Subcutaneous abdominal adipose tissue (tissue), 5 donors: ENCODE results near the gene PRRT4.

ENCODE experiments used
- H3K27ac ChIP-seq: one replicate; pipeline ENCODE4 v1.7.0; 2013; ENCODE audit warnings: low read depth, mild to moderate bottlenecking, inconsistent platforms, low read length, moderate library complexity
- H3K27me3 ChIP-seq, 5 donors: one replicate each; pipeline ENCODE4 v1.7.0; 2013; ENCODE audit warnings: low read length in 5 of 5, inconsistent platforms in 1 of 5; ENCODE audit not compliant: control insufficient read depth in 5 of 5, insufficient read depth in 4 of 5
- H3K36me3 ChIP-seq, 5 donors: one replicate each; pipeline ENCODE4 v1.7.0; 2013; ENCODE audit warnings: low read length in 5 of 5; ENCODE audit not compliant: control insufficient read depth in 5 of 5, insufficient read depth in 5 of 5
- H3K4me1 ChIP-seq, 5 donors: one replicate each; pipeline ENCODE4 v1.7.0; 2013; ENCODE audit warnings: low read length in 5 of 5, mild to moderate bottlenecking in 3 of 5, moderate library complexity in 1 of 5; ENCODE audit not compliant: control insufficient read depth in 5 of 5, insufficient read depth in 5 of 5
- H3K4me3 ChIP-seq, 5 donors: one replicate each; pipeline ENCODE4 v1.7.0; 2013; ENCODE audit warnings: low read length in 5 of 5, low read depth in 1 of 5
- H3K9ac ChIP-seq, 5 donors: one replicate each; pipeline ENCODE4 v1.7.0; 2013; ENCODE audit warnings: low read length in 5 of 5, mild to moderate bottlenecking in 4 of 5, moderate library complexity in 3 of 5
- H3K9me3 ChIP-seq, 5 donors: one replicate each; pipeline ENCODE4 v1.7.0; 2013; ENCODE audit warnings: low read length in 5 of 5; ENCODE audit not compliant: control insufficient read depth in 5 of 5
- donor health status: healthy.
- donor health status: healthy.
- donor health status: healthy.
- donor health status: healthy.
- donor health status: healthy.

The PRRT4 gene

DNA sequence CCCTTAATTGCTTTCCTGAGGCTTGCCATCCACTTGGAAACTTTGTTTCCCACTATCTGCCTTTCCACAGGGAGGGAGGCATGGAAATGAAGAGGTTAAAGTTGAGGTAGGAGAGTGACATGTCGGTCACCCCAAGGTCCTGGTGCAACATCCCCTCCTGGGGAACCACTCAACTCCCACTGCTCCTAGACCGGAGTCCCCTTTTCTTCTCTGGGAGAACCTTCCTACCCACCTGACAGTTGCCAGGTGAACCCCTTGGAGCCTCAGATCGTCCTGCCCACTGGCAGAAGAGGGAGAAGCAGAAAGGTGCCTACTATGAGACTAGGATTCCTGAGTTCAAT lies 26.6 kb upstream of the PRRT4 start:
- no peaks in the 10 kb centered on the region for H3K9me3 ChIP-seq
- H3K27me3 ChIP-seq: no peaks in the 10 kb centered on the region
- H3K36me3 ChIP-seq: peaks cover 0 to 20% (median 17%) of the 10 kb centered on the region in 5 donors
- no peak overlapping the region for H3K9ac ChIP-seq
- H3K27ac ChIP-seq: no peak overlapping the region
- H3K4me3 ChIP-seq: no peak overlapping the region
- peaks cover 3 to 16% (median 9%) of the 10 kb centered on the region in 5 donors for H3K4me1 ChIP-seq

GRCh38 chr7:128387216-128388144 lies 26.0 kb upstream of the PRRT4 start:
- Histone ChIP-seq H3K4me1 (peaks cover 3 to 16% (median 9%) of the 10 kb centered on the region in 5 donors), H3K9me3 (no peaks in the 10 kb centered on the region), H3K27me3 (no peaks in the 10 kb centered on the region), H3K4me3 (peak overlapping the region in 1 of 5 donors; percentile 10), H3K27ac (no peak overlapping the region), H3K36me3 (peaks cover 0 to 13% (median 11%) of the 10 kb centered on the region in 5 donors), H3K9ac (no peak overlapping the region)

- H3K36me3 ChIP-seq: peaks cover 0 to 1% (median 0%) of the 10 kb centered on the region in 5 donors
- H3K4me1 ChIP-seq: peaks cover 3 to 21% (median 16%) of the 10 kb centered on the region in 5 donors
- H3K4me3 ChIP-seq: no peak overlapping the region
- H3K27ac ChIP-seq: no peak overlapping the region
- no peaks in the 10 kb centered on the region for H3K27me3 ChIP-seq
- no peaks in the 10 kb centered on the region for H3K9me3 ChIP-seq
- H3K9ac ChIP-seq: no peak overlapping the region
Observed at GRCh38 chr7:128385988-128386925, 24.8 kb upstream of the PRRT4 start.

DNA sequence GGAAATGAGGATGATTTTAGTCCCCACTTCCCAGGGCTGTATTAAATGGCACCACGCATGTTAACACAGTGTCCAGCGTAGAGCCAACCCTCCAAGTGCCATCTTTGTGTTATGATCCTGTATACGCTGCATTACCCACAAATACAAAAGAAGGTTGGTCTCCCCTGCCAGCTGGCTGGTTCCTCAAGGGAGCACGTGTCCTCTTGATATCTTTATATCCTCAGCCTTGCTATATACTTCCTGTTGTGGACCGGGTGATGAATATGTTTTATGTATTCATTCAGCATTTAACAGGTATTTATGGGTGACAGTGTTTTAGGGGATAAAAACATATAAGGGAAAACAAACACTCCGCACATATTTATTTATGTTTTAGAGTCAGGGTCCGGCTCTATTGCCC lies 23.2 kb upstream of the PRRT4 start:
- Histone ChIP-seq H3K4me1 (peaks cover 3 to 27% (median 18%) of the 10 kb centered on the region in 5 donors), H3K4me3 (no peak overlapping the region), H3K36me3 (no peaks in the 10 kb centered on the region), H3K27ac (no peak overlapping the region), H3K27me3 (no peaks in the 10 kb centered on the region), H3K9ac (no peak overlapping the region), H3K9me3 (no peaks in the 10 kb centered on the region)

- H3K9ac ChIP-seq: no peak overlapping the region
- H3K4me3 ChIP-seq: no peak overlapping the region
- no peaks in the 10 kb centered on the region for H3K36me3 ChIP-seq
- H3K27me3 ChIP-seq: no peaks in the 10 kb centered on the region
- H3K4me1 ChIP-seq: peaks cover 3 to 27% (median 18%) of the 10 kb centered on the region in 5 donors
- H3K9me3 ChIP-seq: no peaks in the 10 kb centered on the region
- H3K27ac ChIP-seq: no peak overlapping the region
Observed at GRCh38 chr7:128383776-128384175, 22.3 kb upstream of the PRRT4 start.

DNA sequence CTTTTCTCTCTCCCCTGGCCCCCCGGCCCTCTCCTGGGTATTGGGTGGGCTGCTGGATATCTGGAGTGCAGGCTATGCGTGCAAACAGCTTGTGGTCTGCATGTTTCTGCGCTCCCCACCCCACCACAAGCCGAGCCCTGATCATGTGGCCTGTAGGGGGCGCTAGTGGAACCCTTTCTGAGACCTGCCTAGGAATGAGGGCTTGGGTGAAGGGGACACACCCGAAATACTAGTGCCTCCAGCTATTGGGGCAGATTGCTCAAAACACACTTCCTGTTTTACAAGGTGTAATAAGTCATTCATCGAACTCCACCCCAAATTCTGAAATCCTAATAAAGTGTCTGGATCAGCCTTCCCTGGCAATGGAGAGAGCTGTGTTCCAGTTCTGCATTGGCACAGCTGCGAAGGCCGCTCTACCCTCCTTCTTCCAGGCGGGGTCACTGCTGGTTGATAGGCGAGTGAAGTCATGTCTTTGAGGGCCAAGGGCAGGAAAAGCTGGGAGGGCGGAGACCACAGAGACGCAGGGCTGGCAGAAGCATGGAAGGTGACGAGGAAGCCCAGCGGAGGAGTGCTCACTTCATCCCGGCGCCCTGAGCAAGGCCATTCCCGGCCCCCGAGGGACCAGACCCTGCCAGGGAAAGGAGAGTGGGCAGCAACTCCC lies 19.8 kb upstream of the PRRT4 start:
- no peaks in the 10 kb centered on the region for H3K9me3 ChIP-seq
- peaks cover 0 to 18% (median 11%) of the 10 kb centered on the region in 5 donors for H3K4me1 ChIP-seq
- no peaks in the 10 kb centered on the region for H3K27me3 ChIP-seq
- H3K27ac ChIP-seq: no peak overlapping the region
- no peak overlapping the region for H3K4me3 ChIP-seq
- H3K9ac ChIP-seq: no peak overlapping the region
- no peaks in the 10 kb centered on the region for H3K36me3 ChIP-seq

GRCh38 chr7:128380483-128381106 lies 19.1 kb upstream of the PRRT4 start:
- Histone ChIP-seq H3K4me3 (no peak overlapping the region), H3K9ac (no peak overlapping the region), H3K36me3 (no peaks in the 10 kb centered on the region), H3K4me1 (peaks cover 0 to 18% (median 11%) of the 10 kb centered on the region in 5 donors), H3K27ac (no peak overlapping the region), H3K27me3 (no peaks in the 10 kb centered on the region), H3K9me3 (no peaks in the 10 kb centered on the region)

DNA sequence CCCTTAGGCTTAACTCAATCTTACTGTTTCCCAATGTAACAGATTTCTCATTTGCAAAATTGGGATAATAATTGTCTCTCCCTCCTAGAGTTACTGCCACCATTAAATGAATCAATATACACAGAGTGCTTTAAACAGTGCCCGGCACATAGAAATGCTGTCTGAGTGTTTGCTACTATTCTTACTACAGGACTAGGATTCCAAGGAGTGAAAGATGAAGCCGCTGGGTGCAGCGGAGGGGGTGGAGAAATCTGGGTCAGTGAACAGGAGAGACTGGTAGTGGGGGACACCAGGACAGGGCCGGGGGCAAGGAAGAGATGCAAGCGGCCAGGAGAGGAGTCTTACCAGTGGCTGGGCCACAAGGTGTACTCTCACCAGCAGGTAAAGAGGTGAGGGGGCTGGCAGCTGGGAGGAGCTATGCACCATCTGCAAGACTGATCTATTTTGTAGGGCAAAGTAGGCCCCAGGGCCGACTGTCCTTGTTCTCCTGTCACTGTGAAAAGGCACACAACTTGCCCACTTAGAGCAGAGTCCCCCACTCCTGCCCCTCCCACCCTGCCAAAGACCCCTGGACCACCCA lies 18.5 kb upstream of the PRRT4 start:
- H3K36me3 ChIP-seq: no peaks in the 10 kb centered on the region
- H3K9ac ChIP-seq: no peak overlapping the region
- no peaks in the 10 kb centered on the region for H3K27me3 ChIP-seq
- H3K4me1 ChIP-seq: peaks cover 0 to 18% (median 11%) of the 10 kb centered on the region in 5 donors
- H3K4me3 ChIP-seq: no peak overlapping the region
- no peaks in the 10 kb centered on the region for H3K9me3 ChIP-seq
- H3K27ac ChIP-seq: no peak overlapping the region

DNA sequence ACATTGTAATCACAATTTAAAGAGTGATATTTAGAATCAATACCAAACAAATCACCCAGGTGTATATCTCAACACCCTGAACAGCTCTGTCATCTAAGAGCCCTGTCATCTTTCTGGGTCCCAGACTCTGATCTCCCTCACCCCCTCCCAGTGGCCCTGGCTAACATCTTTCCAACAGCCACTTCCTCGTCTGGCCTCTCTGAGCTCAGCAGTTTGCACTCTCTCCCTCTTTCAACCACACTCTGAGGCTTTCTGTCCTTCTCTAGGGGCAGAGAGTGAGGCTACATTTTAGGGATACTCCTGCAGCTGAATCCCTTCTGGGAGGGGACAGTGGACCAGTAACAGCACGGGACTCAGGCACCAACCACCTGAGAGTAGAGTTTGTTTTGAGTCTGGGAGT lies 17.1 kb upstream of the PRRT4 start:
- no peak overlapping the region for H3K4me3 ChIP-seq
- no peaks in the 10 kb centered on the region for H3K36me3 ChIP-seq
- no peak overlapping the region for H3K9ac ChIP-seq
- H3K4me1 ChIP-seq: peaks cover 0 to 15% (median 9%) of the 10 kb centered on the region in 5 donors
- no peak overlapping the region for H3K27ac ChIP-seq
- no peaks in the 10 kb centered on the region for H3K27me3 ChIP-seq
- H3K9me3 ChIP-seq: peaks cover 0 to 2% (median 0%) of the 10 kb centered on the region in 5 donors
